SK-N-MC (cell line): ENCODE data around the gene KRT86.

Source experiments
- EZH2 ChIP-seq: fragments of 200-600 bp; sonication (generic); IDR thresholded peaks from one replicate; pipeline ENCODE4 v1.6.1; 2017; ENCODE audit warnings: antibody characterized with exemption
- POLR2AphosphoS5 ChIP-seq: IDR thresholded peaks from 2 replicates; pipeline ENCODE4 v1.6.1; 2012; ENCODE audit warnings: mild to moderate bottlenecking, low read depth, low read length, borderline replicate concordance

GRCh38 chr12:52349196-52349595 lies 74.8 kb downstream of the KRT86 start:
- no peak for TF ChIP-seq POLR2AphosphoS5
- TF ChIP-seq EZH2 = no peak
